Activated T-cell treated with anti-CD3 and anti-CD28 coated beads, Interleukin-2, amount 50 U/mL, for 24 hours (primary cell): Measurements from ENCODE around the gene MLF2.
A peak's percentile ranks its signal among the peaks of the same experiment; 100 is the strongest.
"Not testable (repeated sequence)": the region's sequence is repeated elsewhere in the genome, so short reads cannot be mapped to it uniquely, and the experiment has no call there.

Experiments used
- DNase-seq: peaks from one replicate; pipeline ENCODE4 v3.0.0-alpha.2; 2020
- H3K27ac Mint-ChIP-seq: 2 replicates; pipeline ENCODE4 v1.8.0; 2020; ENCODE audit warnings: mild to moderate bottlenecking, mixed read lengths
- H3K27me3 Mint-ChIP-seq: 2 replicates; pipeline ENCODE4 v1.8.0; 2020; ENCODE audit warnings: mixed read lengths
- H3K36me3 Mint-ChIP-seq: 2 replicates; pipeline ENCODE4 v1.8.0; 2020; ENCODE audit warnings: low read depth, mixed read lengths
- H3K4me1 Mint-ChIP-seq: 2 replicates; pipeline ENCODE4 v1.8.0; 2020; ENCODE audit warnings: low read depth, mixed read lengths
- H3K4me3 Mint-ChIP-seq: 2 replicates; pipeline ENCODE4 v1.8.0; 2020; ENCODE audit warnings: mild to moderate bottlenecking, moderate library complexity, mixed read lengths
- H3K9me3 Mint-ChIP-seq: 2 replicates; pipeline ENCODE4 v1.8.0; 2020; ENCODE audit warnings: mixed read lengths

The MLF2 gene

GRCh38 chr12:6708351-6708750 lies 44.6 kb downstream of the MLF2 start:
- H3K9me3 Mint-ChIP-seq, H3K4me3 Mint-ChIP-seq, H3K27ac Mint-ChIP-seq, H3K36me3 Mint-ChIP-seq, DNase-seq, H3K4me1 Mint-ChIP-seq: not testable (repeated sequence)
- peaks cover 26% of the 10 kb centered on the region for H3K27me3 Mint-ChIP-seq

GRCh38 chr12:6703631-6704030 lies 49.3 kb downstream of the MLF2 start:
- no peak overlapping the region for H3K4me3 Mint-ChIP-seq

GRCh38 chr12:6701078-6701768 lies 51.7 kb downstream of the MLF2 start:
- no peaks in the 10 kb centered on the region for H3K36me3 Mint-ChIP-seq
- H3K27ac Mint-ChIP-seq = peak overlapping the region; percentile 30
- H3K4me3 Mint-ChIP-seq = peak overlapping the region; percentile 74
- H3K4me1 Mint-ChIP-seq = peaks cover 17% of the 10 kb centered on the region
- no peaks in the 10 kb centered on the region for H3K9me3 Mint-ChIP-seq
- DNase-seq = no peak
- H3K27me3 Mint-ChIP-seq = peaks cover 63% of the 10 kb centered on the region

More at GRCh38 chr12:6703631-6704030, 49.3 kb downstream of the MLF2 start:
- DNase-seq = no peak
- peaks cover 16% of the 10 kb centered on the region for H3K4me1 Mint-ChIP-seq
- no peak overlapping the region for H3K27ac Mint-ChIP-seq
- no peaks in the 10 kb centered on the region for H3K36me3 Mint-ChIP-seq
- H3K9me3 Mint-ChIP-seq = no peaks in the 10 kb centered on the region
- H3K27me3 Mint-ChIP-seq = peaks cover 60% of the 10 kb centered on the region

GRCh38 chr12:6700646-6701051 lies 52.3 kb downstream of the MLF2 start, which contains the start of gene PIANP:
PIANP (minus strand) TSS chr12:6700815; CDS start chr12:6698061, 2,754 bp downstream.
- DNase-seq = peak; percentile 68
- peaks cover 63% of the 10 kb centered on the region for H3K27me3 Mint-ChIP-seq

GRCh38 chr12:6699989-6700645 lies 52.8 kb downstream of the MLF2 start:
- H3K27ac Mint-ChIP-seq = no peak overlapping the region
- no peaks in the 10 kb centered on the region for H3K9me3 Mint-ChIP-seq
- H3K27me3 Mint-ChIP-seq = peaks cover 60% of the 10 kb centered on the region
- peaks cover 17% of the 10 kb centered on the region for H3K4me1 Mint-ChIP-seq
- H3K36me3 Mint-ChIP-seq = no peaks in the 10 kb centered on the region
- peak; percentile 56 for DNase-seq
- H3K4me3 Mint-ChIP-seq = peak overlapping the region; percentile 64

More at GRCh38 chr12:6700646-6701051, 52.3 kb downstream of the MLF2 start, which contains the start of gene PIANP:
- Mint-ChIP-seq H3K4me3 (peak within 1 kb of the TSS; percentile 74), H3K4me1 (peaks cover 17% of the 10 kb centered on the region), H3K36me3 (no peaks in the 10 kb centered on the region), H3K9me3 (no peaks in the 10 kb centered on the region), H3K27ac (peak within 1 kb of the TSS; percentile 30)

GRCh38 chr12:6699259-6699988 lies 53.5 kb downstream of the MLF2 start:
- no peaks in the 10 kb centered on the region for H3K9me3 Mint-ChIP-seq

GRCh38 chr12:6698352-6699046 lies 54.4 kb downstream of the MLF2 start:
- no peak overlapping the region for H3K27ac Mint-ChIP-seq
- no peaks in the 10 kb centered on the region for H3K9me3 Mint-ChIP-seq
- H3K4me3 Mint-ChIP-seq = no peak overlapping the region
- peaks cover 46% of the 10 kb centered on the region for H3K27me3 Mint-ChIP-seq
- peaks cover 17% of the 10 kb centered on the region for H3K4me1 Mint-ChIP-seq
- H3K36me3 Mint-ChIP-seq = no peaks in the 10 kb centered on the region
- no peak for DNase-seq

More at GRCh38 chr12:6699259-6699988, 53.5 kb downstream of the MLF2 start:
- Mint-ChIP-seq H3K4me3 (peak overlapping the region; percentile 37), H3K27ac (no peak overlapping the region), H3K4me1 (peaks cover 17% of the 10 kb centered on the region), H3K27me3 (peaks cover 54% of the 10 kb centered on the region), H3K36me3 (no peaks in the 10 kb centered on the region)
- DNase-seq = no peak
